GM20000 (cell line): ENCODE results near the gene LASP1.
"Not testable (repeated sequence)": the region's sequence is repeated elsewhere in the genome, so short reads cannot be mapped to it uniquely, and the experiment has no call there.

Experiments
- DNase-seq: peaks from one replicate; pipeline ENCODE4 v3.0.0; 2012; ENCODE audit warnings: low spot score
- CTCF ChIP-seq: IDR thresholded peaks from 2 replicates; pipeline ENCODE4 v1.5.1; 2012; ENCODE audit warnings: mild to moderate bottlenecking, control low read depth; ENCODE audit errors: extremely low read depth, missing control alignments

The LASP1 gene

DNA sequence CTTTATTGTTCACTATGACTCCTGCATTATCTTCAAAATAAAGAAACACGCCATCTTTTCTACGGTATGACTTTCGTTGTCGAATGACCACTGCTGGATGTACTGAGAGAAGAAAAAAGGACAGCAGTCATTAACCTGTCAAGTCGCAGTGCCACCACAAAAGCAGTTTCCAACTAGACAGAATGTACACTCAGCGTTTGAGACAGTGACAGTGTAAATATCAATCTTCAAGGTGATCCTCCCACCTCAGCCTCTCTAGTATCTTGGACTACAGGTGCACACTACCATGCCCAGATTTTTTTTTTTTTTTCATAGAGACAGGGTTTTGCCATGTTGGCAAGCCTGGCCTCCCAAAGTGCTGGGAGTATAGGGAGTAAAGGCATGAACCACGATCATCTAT is 19.5 kb upstream of the LASP1 start:
- no peak for TF ChIP-seq CTCF
- no peak for DNase-seq

DNA sequence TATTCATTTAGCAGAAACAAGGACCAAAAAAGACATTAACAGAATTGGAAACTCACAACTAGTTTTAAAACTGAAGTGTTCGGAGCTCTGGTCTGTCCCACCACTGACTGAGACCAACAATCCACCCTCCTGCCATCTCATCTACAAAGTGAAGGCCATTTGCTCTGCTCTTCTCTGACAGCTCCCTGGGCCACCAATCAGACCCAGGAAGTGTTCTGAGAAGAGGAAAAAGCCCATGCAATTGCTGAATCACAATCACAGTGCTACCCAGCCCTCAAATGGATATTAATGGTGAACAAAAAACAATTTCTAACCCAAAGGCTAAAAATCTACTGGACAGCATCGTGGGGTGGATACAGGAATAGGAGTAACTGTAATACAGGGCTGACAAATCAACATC is 18.4 kb upstream of the LASP1 start:
- TF ChIP-seq CTCF: no peak
- no peak for DNase-seq

DNA sequence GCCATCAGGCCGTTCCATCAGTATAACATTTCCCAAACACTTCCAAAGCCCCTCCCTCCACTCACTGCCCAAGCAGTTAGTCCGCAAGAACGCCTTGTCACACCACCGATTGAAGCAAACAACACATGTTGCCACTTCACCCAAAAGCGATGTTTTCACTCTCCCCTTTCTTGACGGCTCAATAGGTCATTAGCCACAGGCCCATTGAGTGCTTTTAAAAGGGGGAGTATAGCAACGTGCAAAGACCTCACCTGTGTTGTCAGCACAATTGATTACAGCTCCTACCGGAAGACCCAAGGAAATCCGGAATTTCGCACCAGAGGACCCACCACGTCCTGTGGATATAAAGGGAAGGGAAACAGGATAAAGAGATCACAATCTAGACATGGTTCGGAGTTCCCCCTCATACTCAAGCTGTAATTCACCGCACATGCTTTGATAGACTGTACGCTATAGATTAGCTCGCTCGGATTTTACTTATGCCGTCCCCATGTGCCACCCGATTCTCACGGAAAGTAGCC is 17.0 kb upstream of the LASP1 start:
- no peak for TF ChIP-seq CTCF
- DNase-seq: no peak

GRCh38 chr17:38853292-38854219 is 16.3 kb upstream of the LASP1 start, which contains the start of gene RPL23:
Gene RPL23, minus strand, starts transcription at chr17:38853721. Its CDS starts 11 bp downstream, at chr17:38853710.
- no peak for TF ChIP-seq CTCF
- DNase-seq: peak; percentile 91

- not testable (repeated sequence) for DNase-seq
These were observed 14.7 kb upstream of the LASP1 start for GRCh38 chr17:38855101-38855714.

DNA sequence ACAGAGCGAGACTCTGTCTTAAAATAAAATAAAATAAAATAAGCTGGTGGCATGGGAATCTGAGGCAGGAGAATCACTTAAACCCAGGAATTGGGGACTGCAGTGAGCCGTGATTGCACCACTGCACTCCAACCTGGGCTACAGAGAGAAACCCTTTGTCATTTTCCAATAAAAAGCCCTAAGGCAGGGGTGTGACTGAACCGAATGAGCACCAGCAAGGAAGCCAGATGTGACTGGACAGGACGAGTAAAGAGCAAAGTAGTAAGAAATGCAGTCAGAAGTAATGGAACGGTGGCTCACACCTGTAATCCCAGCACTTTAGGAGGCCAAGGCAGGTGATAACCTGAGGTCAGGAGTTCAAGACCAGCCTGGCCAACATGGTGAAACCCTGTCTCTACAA is 12.6 kb upstream of the LASP1 start:
- DNase-seq: no peak
- TF ChIP-seq CTCF: no peak

- TF ChIP-seq CTCF: no peak
- no peak for DNase-seq
These were observed 8.4 kb upstream of the LASP1 start for GRCh38 chr17:38861399-38861843.
